RWPE1 (cell line): ENCODE measurements around the gene TSPAN3.

ENCODE experiments used
- CTCF ChIA-PET: fragments of 350-600 bp; sonication (Branson Sonifier 250); formaldehyde crosslinking; extraction: SDS; loops from one replicate; lab custom pipeline; 2021; lab: Yijun Ruan, JAX
- POLR2A ChIA-PET: fragments of 400-600 bp; formaldehyde crosslinking; extraction: SDS; loops from one replicate; lab custom pipeline; 2020; ENCODE audit warnings: antibody characterized with exemption; ENCODE audit not compliant: low non-redundant PET; lab: Yijun Ruan, JAX
- DNase-seq: peaks from one replicate; pipeline ENCODE4 v3.0.0; 2012; ENCODE audit warnings: low spot score
- H3K27ac ChIP-seq: fragments of 450-650 bp; 2 replicates; pipeline ENCODE4 v1.5.1; 2017
- TF ChIP-seq, protein P1 (sequence below): fragments of 450-650 bp; conservative IDR thresholded peaks from 2 replicates; pipeline ENCODE4 v1.5.1; 2017; ENCODE audit warnings: low read depth, mild to moderate bottlenecking

Gene TSPAN3

DNA sequence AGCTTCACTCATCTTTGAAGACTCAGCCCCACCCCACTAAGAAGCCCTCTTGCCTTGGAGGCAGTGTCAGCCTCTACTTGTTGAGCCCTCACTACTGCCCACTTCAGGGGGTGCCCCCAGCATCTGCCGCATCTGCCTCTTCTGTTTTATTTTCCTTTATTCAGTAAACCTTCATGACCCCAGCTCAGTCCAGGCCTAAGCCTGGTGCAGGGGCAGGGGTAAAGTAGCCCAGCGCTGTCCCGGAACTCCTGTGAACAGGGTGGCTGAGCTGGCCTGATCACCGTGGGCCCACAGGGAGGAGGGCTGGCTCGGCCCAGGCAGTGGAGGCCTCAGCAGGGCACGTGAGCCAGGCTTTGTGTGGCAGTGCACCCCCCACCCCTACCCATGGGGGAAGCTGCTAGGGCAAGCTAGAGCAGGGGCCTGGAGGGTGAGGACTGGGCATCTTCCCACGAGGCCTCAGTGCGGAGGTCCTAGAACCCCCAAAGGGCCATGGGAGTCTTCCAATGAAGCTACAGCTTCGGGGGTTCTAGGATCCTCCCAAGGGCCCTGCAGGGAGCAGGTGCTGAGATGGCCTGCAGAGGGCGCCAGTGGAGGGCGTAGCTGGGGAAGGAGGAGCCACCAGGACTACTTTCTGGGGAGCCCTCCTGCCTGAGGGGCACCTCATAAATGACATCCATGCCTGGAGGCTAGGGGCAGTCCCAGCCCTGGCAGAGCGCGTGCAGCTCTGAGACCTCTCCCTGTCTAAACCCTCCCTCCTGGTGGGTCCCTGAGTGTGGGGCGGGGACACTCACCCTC, 36.0 kb downstream of the TSPAN3 start:
- no peak for DNase-seq

DNA sequence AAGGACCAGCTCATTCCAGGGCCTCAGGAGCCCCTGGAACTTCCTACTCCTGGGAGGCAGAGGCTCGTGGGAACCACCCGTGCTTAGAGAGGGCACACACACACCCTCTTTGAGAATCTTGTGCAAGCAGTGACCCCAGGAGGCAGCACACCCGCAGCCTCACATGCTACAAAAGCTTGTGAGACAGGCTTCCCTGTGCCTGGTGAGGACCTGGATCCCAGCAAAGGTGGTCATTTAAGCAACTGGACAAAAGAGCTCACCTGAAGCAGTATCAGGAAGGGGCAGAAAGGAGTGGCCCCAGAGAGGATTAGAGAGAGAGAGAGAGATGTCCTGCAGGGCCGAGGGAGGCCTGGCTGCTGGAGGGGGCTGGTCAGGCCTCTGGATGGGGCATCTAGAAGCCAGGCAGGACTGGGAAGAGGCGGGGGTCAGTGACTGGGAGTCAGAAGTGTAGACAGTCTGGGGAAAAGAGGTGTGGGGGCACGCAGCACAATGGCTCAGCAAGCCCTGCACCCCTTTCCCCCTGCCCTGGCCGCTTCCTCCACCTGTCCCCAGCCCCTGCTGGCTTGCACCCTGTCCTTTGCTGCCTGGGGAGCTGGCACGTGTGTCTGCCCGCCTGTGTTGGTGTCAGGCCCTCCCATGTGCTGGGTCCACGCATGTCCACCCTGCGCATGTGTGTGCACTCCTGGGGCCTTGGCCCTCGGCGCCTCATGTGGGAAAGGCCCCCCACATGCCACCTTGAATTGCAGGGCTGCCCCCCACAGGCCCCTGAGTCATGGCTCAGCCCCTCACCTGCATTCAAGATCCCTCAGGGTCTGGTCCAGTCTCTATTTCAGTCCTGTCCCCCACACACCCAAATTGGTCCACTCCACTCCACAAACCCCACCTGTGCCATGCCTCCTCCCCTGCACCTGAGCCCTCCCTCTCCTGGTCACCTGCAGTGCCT, 36.9 kb downstream of the TSPAN3 start:
- H3K27ac ChIP-seq, result 0 out of 2 replicates have a peak overlapping the region, but pooled peaks have one; percentile 53
- CTCF ChIA-PET, result interaction anchor here (0.6 to 1.6 kb wide), 2 partner anchors 30 to 349 kb away, joined by 5 to 6 read pairs; no protein-coding TSS in a partner anchor
- DNase-seq, result no peak
- POLR2A ChIA-PET, result no interaction called here
- TF ChIP-seq, protein P1, sequence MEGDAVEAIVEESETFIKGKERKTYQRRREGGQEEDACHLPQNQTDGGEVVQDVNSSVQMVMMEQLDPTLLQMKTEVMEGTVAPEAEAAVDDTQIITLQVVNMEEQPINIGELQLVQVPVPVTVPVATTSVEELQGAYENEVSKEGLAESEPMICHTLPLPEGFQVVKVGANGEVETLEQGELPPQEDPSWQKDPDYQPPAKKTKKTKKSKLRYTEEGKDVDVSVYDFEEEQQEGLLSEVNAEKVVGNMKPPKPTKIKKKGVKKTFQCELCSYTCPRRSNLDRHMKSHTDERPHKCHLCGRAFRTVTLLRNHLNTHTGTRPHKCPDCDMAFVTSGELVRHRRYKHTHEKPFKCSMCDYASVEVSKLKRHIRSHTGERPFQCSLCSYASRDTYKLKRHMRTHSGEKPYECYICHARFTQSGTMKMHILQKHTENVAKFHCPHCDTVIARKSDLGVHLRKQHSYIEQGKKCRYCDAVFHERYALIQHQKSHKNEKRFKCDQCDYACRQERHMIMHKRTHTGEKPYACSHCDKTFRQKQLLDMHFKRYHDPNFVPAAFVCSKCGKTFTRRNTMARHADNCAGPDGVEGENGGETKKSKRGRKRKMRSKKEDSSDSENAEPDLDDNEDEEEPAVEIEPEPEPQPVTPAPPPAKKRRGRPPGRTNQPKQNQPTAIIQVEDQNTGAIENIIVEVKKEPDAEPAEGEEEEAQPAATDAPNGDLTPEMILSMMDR, result no peak

More for the DNA sequence above, 36.0 kb downstream of the TSPAN3 start:
- ChIA-PET POLR2A (no interaction called here), CTCF (interaction anchor here (0.5 to 1.6 kb wide), 7 partner anchors 8 to 1206 kb away, joined by 3 to 6 read pairs (median 3); no protein-coding TSS in a partner anchor)
- TF ChIP-seq, protein P1, result peak; percentile 71
- H3K27ac ChIP-seq, result peak overlapping the region; percentile 53; the same call in 1 of the 2 replicates

DNA sequence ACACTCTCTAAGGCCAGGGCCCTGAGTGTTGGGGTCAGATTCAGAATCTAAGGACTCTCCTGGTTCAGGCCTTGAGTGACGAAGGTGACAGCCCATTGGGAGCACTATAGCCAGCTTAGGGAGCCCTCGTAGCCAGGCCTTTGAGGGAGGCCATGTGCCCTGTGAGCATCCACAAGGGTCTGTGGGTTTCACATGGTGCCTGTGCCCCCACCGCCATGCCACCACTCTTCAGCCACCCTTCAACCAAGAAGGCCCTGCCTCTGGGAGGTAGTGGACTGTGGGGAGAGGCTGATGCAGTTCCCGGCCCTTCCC, 37.5 kb downstream of the TSPAN3 start:
- H3K27ac ChIP-seq, result no peak overlapping the region
- ChIA-PET CTCF (no interaction called here), POLR2A (no interaction called here)
- DNase-seq, result no peak
- TF ChIP-seq, protein P1, result no peak

DNA sequence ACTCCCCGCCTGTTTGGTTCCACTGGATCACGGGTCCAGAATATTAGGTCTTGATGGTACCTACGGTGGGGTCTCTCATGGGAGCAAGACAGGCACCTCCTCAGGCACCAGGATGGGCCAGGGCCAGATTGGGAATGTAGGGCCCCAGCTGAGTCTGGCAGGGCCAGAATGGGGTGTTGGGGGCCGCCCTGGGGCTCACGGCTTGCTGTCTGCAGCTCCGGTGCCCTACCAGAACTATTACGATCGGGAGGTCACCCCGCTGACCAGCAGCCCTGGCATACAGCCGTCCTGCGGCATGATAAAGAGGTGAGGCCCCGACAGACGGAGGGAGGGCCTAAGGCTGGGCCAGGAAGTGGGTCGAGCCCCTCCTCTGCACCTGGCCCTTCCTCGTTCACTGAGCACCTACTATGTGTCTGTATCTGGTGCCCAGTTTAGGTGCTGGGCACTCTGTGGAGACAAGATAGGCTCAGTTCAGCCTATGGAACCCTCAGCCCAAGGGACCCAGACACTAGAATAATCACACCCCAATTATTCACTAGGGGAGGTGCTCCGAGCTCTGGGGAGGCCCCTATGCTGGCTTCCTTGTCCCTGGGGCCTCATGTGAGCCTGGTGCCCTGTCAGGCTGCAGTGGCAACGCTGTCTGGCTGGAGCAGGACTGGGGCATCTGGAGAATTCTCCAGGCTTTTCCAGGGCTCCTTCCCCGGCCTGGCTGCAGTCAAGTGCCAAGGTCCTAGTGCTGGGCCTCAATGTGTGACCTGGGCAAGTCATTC, 38.1 kb downstream of the TSPAN3 start:
- DNase-seq, result no peak
- TF ChIP-seq, protein P1, result no peak
- ChIA-PET CTCF (no interaction called here), POLR2A (no interaction called here)
- H3K27ac ChIP-seq, result no peak overlapping the region

DNA sequence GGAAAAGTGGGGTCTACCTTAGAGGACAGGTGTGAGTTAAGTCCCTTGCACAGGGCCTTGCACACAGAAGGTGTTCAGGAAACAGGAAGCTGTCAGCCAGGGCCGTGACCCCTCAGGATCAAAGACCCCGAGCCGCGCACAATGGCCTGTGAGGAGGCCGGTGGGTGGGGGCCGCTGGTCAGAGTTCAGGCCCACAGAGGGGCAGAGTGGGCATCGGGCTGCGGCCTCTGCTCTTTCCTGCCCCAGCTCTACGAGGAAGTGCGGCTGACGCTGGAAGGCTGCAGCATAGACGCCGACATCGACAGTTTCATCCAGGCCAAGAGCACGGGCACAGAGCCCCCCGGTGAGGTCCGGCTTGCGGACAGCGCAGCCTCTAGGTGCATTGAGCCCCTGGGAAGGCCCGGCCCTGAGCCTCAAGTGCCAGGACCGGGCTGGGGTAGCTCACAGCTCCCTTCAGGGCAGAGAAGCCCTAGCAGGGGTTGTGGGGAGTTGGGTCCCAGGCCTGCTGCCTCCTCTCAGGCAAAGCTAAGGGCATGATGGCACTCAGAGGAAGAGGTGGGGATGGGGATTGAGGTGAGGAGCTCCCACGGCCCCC, 38.8 kb downstream of the TSPAN3 start:
- no peak overlapping the region for H3K27ac ChIP-seq
- TF ChIP-seq, protein P1, result no peak
- ChIA-PET POLR2A (no interaction called here), CTCF (no interaction called here)
- no peak for DNase-seq
